ENCODE data around the gene MAD2L1BP.

MAD2L1BP gene

GRCh38 chr6:43683708-43684455 lies 48.2 kb downstream of the MAD2L1BP start:
- no peak for FAIRE-seq

- FAIRE-seq = no peak
Observed at GRCh38 chr6:43687079-43687436, 51.4 kb downstream of the MAD2L1BP start.

- no peak for FAIRE-seq
Observed at GRCh38 chr6:43687437-43688347, 52.1 kb downstream of the MAD2L1BP start, which contains the start of gene MRPS18A. Gene MRPS18A, minus strand, starts transcription at chr6:43687791. Its CDS starts 12 bp downstream, at chr6:43687779.

GRCh38 chr6:43689421-43689820 lies 53.8 kb downstream of the MAD2L1BP start:
- FAIRE-seq = no peak
